UCSD-AML1 (cell line): ENCODE data around the gene CALD1.
A peak's percentile ranks its signal among the peaks of the same experiment; 100 is the strongest.

Experiments
- DNase-seq: peaks from one replicate; lab custom pipeline; 2025; ENCODE audit not compliant: unreplicated experiment; lab: John Stamatoyannopoulos, UW

Gene CALD1

GRCh38 chr7:134758981-134759380 lies 20.5 kb upstream of the CALD1 start:
- DNase-seq: no peak

DNA sequence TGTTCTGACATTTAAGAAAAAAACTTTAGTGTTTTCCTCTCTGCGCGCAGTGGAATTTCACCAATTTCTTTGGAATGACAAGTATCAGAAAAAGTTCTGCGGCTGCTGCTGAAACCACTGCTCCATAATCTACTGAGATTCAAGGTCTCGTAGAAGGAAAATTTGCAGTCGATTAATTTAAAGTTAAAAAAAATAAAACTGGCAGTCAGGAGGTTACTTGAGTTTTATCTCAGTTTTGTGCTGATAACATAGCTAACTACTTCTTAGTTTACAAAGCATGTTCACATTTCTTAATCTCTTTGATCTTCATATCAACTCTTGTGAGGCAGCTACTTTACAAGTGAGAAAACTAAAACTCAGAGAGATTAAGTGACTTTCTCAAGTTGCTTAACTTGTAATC lies 18.2 kb upstream of the CALD1 start:
- DNase-seq: no peak

DNA sequence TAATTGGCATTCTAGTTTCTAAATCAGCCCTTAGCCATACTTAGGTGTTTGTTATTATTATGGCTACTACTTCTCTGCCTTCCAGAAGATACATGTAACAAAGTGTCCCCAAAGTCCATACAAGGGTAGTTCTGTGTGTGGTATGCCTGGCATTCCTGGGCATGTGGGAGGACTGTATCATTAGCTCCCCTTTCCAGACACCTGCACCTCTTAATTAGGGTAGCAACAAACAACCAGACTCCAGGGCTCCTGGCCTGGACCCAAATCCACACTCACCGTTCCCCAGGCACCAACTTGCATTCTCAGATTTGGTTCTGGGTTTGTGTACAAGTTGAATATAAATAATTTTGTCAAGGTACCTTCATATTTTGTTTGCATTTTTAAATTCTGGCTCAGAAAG lies 15.5 kb upstream of the CALD1 start:
- DNase-seq: no peak

GRCh38 chr7:134764365-134764764 lies 15.1 kb upstream of the CALD1 start:
- DNase-seq: no peak

DNA sequence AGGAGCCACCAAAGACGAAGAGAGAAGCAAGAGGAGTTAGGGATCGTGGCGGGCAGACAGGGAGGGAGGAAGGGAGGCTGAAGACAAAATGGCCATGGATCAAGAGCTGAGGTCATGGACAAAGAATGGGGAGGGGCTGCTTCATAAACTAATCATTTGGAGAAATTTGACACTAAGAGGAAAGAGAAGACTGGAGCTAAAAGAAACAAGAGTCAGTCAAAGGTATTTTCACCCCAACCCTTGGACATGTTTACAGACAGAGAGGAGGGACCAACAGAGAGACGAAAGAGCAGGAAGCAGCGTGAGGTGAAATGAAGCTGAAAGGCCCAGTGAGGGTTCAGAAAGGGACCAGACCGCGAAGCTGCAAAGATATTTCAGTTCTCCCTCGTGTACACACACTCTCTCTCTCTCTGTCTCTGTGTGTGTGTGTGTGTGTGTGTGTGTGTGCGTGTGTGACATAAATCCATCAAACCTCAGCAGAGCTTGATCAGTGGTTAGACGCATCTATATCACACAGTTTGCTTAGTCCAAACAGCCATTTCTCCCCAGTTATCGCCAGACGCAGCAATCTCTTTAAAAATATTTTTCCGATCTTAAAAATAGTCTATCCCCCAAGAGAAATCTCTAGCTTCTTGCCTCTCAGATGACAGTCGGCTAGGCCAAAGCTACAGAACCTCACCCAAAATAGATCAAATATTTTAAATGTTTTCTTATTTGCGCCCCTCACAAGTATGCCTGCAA lies 12.5 kb upstream of the CALD1 start:
- no peak for DNase-seq

GRCh38 chr7:134767520-134768168 lies 11.8 kb upstream of the CALD1 start:
- DNase-seq: no peak

GRCh38 chr7:134768243-134768642 lies 11.2 kb upstream of the CALD1 start:
- DNase-seq: no peak

- DNase-seq: peak; percentile 6
Measured at GRCh38 chr7:134770676-134771075, 8.8 kb upstream of the CALD1 start.

- no peak for DNase-seq
Measured at GRCh38 chr7:134771111-134771510, 8.3 kb upstream of the CALD1 start.

GRCh38 chr7:134771889-134772288 lies 7.5 kb upstream of the CALD1 start:
- DNase-seq: no peak

DNA sequence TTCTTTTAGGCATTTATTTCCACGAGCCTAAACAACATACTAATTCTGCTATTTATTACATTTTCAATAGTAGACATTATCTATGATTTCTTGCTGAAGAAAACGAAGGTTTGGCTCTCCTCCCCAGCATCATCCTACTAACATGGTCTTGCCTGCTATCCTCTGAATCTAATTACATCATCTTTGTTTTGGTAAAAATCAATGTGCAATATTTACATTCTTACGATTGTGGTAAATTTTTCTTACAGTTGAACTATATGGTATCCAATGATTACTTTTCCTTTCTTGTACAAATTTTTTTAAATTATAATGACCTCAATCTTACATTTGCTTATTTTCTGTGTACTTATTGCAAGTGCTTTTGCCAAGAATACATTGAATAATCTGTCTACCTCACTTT lies 7.0 kb upstream of the CALD1 start:
- DNase-seq: no peak

DNA sequence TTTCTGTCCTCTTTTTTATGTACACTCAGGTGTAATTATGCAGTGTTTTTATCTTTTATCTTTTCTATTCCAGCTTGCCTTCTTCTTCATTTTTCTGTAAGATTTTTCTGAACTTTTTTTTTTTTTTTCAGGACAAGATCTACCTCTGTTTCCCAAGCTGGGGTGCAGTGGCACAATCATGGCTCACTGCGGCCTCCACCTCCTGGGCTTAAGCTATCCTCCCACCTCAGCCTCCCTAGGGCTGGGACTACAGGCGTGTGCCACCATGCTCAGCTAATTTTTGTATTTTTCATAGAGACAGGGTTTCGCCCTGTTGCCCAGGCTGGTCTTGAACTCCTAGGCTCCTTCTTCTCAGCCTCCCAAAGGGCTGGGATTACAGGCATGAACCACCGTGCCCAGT lies 6.3 kb upstream of the CALD1 start:
- no peak for DNase-seq

- DNase-seq: no peak
Measured at GRCh38 chr7:134774119-134774518, 5.3 kb upstream of the CALD1 start.

GRCh38 chr7:134777470-134777869 lies 2.0 kb upstream of the CALD1 start:
- no peak for DNase-seq

GRCh38 chr7:134777908-134778580 lies 1.4 kb upstream of the CALD1 start:
- no peak for DNase-seq

DNA sequence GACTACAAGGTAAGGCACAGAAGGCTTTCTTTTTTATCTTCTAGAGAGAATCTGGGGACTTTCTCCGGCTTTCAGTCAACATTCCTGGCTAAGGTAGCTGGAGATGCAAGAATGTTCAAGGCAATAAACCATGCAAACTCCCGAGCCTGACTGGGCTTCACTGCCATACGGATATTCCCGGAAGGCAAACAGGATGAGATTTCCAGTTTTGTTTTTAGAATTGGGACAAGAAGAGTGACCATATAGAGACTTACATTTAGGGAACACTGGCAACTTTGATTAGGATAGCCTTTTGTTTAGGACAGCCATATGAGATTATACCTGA lies 269 bp downstream of the CALD1 start:
- no peak for DNase-seq

- no peak for DNase-seq
Measured at GRCh38 chr7:134780166-134780828, 863 bp downstream of the CALD1 start.

GRCh38 chr7:134781171-134781570 lies 1.7 kb downstream of the CALD1 start:
- DNase-seq: no peak

DNA sequence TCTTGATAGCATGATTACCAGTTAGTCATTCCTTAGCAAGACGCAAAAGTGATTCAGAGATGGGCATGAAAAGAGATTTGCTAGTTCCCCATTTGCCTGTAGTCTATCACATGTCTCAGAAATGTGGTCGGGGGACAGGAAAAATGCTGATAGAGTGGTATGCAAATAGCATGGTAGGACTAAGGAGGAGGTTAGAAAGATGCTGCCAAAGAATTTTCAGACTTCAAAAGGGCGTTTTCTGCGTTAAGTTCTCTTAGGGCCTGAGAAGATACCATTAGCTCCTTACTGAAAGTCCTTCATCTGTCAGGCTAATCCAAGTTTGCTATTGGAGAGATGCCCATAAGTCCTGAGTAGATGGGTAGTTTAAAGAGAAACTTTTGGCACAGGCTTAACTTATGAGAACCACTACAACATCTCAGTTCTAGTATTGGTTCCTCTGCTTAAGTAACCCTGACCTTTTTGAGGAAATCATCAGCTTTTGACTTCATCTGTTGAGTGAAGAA lies 2.7 kb downstream of the CALD1 start:
- no peak for DNase-seq

- DNase-seq: no peak
Measured at GRCh38 chr7:134783294-134784069, 4.0 kb downstream of the CALD1 start.
